GM19043 (cell line): ENCODE measurements around the gene IRF9.
"Not testable (repeated sequence)": the region's sequence is repeated elsewhere in the genome, so short reads cannot be mapped to it uniquely, and the experiment has no call there.

Experiments used
- ATAC-seq: cut with Tn5 transposase; IDR thresholded peaks from one replicate; pipeline ENCODE4 v1.9.1; 2021; ENCODE audit warnings: low read depth; ENCODE audit not compliant: unreplicated experiment

Gene IRF9

DNA sequence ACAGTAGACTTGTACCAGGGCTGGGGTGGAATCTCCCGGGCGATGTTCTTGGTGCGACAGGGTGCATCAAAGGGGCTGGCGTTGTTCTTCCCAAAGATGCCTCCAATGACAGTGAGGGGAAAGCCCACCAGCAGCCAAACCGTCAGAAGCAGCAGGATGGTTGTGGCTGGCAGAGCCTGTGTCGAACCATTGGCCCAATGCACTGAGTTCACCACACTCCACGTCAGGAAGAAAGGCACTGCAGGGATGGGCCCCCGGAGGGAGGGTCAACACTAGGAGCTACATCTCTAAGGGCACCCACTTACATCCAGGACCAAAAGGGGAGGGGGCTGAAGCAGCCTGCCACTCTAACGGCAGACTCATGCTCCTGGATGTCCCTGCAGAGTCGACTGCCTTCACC is 29.4 kb downstream of the IRF9 start:
- ATAC-seq, result no peak

DNA sequence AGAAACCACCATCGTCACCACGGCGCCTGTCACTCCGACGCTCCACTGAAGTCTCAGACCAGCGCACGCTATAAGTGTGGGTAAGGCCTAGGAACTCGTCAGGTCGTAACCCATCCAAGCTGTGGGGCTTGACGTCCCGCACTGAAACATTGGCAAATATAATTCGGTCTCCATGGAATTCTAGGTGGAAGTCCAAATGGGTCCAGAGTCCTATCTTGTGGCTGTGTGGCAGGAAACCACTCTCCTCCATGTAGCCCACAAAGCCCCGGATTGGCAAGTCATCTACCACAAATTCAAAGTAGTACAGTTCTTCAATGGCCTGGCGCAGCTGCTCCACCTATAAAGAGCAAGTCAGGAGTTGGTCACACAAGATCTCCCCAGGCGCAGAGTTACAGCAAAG is 31.9 kb downstream of the IRF9 start:
- no peak for ATAC-seq

DNA sequence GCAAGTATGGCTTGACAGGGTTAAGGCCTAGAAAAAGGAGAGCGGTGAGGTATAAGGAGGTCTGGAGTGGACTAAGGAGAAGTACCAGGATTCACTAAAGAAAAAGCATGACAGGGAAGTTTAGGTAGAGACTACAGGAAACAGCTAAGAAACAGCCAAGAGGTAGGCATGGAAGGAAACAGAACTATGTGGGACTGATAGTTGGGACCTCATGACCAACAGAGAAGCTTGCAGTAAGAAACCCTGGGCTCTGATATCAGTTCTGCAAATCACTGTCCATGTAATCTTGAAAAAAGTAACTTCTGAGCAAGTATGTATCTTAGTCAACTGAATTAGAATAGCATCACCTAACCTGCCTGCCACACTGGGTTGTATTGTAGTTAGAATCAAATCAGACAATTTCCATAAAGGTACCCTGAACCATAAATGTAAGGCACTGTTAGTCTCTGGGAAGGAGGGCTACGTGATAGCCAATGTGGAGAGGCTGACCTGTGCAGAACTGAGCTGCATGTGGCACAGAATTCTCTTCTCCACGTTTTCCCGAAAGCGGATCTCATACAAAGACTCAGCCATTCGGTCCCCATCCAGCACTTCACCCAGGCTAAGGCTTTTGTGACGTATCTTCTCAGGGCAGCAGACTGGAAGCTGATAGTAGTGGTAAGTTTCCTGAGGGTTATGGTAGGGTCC is 33.3 kb downstream of the IRF9 start:
- ATAC-seq, result no peak

DNA sequence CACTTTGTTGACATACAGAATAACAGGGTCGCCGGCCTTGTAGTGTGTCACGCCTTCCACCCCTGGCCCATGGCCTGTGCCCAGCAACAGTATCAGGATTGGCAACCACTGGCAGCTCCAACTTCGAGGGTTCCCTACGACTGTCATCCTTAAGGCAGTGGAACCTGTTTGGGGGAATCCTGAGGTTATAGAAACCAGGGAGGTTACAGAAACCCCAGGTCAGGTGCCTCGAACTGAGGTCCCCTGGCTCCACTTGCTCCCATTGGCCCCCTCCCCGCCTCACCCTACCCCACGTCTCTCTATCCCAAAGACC is 33.8 kb downstream of the IRF9 start:
- ATAC-seq, result no peak

DNA sequence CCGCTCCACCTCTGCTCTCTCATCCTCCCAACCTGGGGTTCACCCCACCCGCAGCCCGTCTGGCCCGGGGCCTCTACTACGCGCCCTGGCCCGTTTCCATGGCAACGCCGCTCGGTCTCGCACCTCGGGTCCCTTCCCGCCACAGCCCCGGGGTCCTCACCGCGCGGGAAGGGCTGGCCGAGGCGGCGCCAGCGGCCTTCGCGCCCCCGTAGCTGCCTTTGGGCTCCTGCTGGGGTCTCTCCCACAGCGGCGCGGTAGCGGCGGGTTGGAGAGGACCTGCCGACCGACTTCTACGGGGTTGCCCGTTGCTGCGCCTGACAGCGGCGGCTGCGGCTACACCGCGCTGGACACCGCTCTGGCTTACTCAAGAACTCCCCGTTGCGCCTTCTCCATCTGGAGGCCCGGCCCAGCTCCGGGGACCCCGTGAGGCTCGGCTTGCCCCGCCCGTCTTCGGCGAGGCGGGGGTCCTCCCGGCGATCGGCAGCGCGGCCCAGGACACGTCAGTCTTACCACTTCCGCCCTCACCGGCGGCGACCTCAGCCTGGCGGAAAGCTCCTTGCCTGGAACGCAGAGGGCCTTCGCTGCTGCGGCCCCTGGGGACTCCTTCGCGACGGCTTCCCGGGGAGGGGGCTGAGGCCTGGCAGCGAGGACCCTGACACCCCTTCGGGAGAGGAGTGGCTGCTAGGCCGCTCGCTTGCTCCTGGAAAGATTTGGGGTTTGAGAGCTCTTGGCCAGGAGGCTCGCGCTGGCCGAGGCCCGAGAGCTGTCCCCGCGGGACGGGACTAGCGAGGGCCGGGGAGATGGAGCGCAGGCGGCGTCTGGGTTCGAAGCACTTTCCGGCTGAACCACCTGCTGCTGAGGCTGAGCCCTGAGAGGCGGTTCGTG is 34.4 kb downstream of the IRF9 start, which contains the start of gene TM9SF1:
TSS of gene TM9SF1 (minus strand) at position 256 of the 885 bp plus-strand sequence. CDS start 422 bp downstream, outside the sequence.
- peak; percentile 85 for ATAC-seq

DNA sequence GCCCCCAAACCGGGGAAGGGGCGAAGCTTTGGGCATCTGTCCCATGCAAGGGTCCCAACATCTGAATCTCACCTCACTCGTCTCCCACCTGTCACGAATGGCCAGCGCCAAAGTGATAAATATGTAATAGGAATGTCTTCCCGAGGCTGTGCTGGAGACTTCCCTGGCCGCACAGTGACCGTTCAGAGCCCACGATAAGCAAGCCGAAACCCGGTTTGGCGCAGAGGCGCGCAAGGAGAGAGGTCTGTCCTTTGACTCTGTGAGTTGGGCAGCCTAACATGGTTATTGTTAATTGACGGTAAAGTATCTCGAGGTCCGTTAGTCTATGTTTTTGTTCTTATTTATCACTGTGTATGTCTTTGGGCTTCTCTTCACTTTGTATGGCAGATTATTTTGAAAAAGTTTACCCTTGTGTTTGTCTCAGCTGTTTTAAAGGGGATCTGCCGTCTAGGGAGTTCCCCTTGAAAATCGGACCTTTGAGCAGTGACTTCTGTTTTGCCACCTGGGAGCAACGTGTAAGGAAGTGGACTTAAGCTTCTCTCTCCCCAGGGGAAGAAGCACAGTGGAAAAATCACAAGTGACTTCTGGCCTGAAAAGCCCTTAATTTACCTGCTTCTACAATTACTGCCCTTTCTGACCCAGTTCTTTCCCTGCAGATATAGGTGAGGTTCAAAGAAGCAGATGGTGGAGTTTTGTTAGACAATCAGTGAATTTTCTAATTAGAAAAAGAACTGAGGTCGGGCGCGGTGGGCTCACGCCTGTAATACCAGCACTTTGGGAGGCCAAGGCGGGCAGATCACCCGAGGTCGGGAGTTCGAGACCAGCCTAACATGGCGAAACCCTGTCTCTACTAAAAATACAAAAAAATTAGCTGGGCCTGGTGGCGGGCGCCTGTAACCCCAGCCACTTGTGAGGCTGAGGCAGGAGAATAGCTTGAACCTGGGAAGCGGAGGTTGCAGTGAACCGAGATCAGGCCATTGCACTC is 35.3 kb downstream of the IRF9 start:
- no peak for ATAC-seq

DNA sequence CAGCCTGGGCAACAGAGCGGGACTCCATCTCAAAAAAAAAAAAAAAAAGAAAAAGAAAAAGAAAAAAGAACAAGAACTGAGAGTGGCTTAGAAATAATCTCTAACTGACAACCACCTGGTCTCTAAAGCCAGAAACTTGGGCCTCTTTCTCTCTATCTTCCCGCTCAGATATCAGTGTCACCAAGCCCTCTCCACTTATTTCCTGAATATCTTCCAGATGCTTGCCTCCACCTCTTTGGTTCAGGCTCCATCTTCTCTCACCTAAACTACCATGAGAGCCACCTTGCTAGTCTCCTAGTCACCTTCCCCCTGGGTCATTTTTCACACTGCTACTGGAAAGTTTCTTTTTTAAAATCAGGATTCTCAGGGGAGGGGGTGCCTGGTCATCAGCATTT is 36.0 kb downstream of the IRF9 start:
- no peak for ATAC-seq

DNA sequence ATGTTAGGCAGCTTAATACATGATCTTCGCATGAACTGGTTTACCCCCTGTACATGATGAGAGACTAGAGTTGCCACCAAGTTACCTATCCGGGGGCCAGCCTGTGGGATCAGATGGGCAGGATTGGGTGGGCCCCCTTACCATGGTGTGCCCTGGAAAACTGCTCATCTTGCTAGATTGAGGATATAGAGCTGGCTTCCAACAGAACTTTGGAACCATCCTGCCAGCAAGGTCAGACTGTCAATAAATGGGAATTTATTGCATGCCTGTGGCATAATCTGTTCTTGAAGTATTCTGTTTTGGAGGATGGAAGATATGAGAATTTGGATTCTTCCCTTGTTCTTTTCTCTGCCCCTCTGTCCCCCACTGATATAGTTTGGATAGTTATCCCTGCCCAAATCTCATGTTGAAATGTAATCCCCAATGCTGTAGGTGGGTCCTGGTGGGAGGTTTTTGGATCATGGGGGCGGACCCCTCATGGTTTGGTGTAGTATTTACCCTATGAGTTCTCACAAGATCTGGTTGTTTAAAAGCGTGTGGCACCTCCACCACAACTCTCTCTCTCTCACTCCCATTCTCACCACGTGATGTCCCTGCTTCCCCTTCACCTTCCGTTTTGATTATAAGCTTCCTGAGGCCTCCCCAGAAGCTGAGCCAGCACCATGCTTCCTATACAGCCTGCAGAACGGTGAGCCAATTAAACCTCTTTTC is 37.9 kb downstream of the IRF9 start:
- ATAC-seq, result no peak

DNA sequence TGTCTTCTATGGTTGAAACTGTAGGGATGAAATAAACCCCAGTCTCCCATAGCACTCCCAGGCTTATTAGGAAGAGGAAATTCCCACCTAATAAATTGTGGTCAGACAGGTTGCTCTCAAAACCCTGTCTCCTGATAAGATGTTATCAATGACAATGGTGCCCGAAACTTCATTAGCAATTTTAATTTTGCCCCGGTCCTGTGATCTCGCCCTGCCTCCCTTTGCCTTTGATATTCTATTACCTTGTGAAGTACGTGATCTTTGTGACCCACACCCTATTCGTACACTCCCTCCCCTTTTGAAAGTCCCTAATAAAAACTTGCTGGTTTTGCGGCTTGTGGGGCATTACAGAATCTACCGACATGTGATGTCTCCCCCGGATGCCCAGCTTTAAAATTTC is 41.5 kb downstream of the IRF9 start:
- not testable (repeated sequence) for ATAC-seq

DNA sequence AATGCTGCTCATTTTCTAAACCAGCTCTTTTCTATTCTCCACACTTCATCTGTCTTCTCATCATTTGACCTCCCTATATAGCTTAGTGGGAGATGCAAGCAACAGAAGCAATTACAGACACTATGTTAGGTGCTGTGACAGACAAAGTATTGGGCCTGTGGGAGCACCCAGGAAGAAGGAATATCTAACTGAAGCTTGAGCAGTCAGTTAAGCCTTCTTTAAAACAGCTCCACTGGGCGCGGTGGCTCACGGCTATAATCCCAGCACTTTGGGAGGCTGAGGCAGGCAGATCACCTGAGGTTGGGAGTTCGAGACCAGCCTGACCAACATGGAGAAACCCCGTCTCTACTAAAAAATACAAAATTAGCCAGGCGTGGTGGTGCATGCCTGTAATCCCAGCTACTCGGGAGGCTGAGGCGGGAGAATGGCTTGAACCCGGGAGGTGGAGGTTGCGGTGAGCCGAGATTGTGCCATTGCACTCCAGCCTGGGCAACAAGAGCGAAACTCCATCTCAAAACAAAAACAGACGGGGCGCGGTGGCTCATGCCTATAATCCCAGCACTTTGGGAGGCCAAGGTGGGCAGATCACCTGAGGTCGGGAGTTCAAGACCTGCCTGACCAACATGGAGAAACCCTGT is 42.3 kb downstream of the IRF9 start:
- ATAC-seq, result not testable (repeated sequence)

DNA sequence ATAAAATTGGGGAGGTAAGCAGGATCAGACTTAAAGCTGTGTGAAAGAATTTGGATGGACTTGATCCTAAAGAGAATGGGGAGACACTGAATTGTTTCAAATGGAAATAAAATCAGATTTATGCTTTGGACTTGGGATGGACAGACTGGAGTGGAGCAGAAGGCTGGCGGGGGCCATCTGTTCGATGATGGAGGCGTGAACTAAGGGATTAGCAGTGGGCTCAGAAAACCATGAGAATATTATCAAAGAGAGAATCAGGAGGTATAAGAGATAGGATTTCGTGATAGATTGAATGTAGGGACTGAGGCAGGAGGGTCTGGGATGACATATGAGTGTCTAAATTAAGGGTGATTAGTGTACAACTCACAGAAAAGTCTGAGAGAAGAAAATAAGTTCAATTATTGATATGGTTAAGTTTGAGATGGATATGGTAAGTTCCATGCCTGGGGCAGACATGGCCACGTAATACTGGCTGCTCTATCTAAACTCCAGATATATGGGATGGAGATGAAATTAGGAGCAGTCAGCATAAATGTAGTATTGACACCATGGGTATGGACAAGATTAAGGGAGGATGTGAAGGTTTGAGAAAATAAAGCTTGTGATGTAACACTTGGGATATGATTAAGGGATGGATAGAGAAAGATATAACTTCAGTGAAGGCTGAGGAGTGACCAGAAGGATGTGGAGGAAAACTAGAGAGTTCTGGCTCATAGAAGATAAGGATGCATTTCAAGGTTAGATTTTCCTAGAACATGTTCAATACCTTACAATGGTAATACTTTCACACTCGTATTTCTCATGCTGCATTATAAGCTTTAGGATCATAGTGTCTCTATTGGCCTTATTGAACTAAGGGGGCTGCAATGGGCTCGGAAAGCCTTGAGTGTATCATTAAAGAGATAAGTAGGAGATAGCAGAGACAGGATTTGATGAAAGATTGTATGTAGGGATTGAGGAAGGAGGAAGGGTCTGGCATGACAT is 43.4 kb downstream of the IRF9 start:
- no peak for ATAC-seq

DNA sequence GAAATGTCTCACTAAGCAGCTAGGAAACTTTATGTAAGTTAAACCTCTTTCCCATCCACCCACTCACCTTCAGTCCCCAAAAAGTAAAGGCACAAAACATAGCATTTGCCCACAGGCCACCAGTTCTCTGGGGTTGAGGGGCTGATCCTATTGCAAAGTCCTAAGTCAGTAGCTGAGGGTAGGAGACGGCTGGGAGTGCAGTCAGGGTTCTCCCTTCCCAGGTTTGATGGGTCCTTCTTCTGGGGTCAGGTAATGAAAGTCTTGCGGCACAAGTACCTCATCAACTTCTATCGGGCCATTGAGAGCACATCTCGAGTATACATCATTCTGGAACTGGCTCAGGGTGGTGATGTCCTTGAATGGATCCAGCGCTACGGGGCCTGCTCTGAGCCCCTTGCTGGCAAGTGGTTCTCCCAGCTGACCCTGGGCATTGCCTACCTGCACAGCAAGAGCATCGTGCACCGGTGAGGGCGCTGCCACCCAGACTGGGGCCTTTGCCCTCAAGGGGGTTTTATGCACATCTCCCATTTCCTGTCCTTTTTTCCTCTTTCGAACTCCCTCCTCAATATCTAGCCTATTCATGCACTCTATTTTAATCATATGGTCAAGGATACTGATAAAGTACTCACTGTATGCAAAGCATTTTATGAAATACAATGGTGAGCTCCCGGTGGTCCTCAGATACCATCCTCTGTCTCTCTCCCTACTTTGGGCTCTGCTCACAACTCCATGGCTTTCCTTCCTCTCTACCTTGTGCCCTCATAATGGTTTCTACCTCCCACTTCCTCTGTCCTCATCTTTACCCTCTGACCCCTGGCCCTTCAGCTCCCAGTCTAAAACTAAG is 45.4 kb downstream of the IRF9 start:
- no peak for ATAC-seq

DNA sequence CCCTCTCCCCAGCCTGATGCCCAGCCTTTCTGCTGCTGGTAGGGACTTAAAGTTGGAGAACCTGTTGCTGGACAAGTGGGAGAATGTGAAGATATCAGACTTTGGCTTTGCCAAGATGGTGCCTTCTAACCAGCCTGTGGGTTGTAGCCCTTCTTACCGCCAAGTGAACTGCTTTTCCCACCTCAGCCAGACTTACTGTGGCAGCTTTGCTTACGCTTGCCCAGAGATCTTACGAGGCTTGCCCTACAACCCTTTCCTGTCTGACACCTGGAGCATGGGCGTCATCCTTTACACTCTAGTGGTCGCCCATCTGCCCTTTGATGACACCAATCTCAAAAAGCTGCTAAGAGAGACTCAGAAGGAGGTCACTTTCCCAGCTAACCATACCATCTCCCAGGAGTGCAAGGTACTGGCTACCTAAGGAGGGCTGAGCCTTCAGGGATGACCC is 46.1 kb downstream of the IRF9 start:
- no peak for ATAC-seq

DNA sequence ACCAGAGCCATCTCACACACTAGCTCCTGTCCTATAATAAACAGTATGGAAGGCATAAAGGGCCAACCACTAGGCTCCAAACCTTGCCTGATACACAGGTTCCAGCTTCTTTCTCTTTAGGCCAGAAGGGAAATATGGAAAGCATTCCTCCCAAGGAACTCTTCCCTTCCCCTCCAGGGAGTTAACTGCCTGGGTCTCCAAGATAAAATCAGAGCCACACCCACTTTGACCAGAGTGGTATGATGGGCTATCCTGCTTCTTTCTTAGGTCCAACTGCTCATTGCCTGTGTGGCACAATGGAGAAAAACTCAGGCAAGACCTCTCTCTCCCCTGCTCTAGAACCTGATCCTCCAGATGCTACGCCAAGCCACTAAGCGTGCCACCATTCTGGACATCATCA is 46.6 kb downstream of the IRF9 start:
- no peak for ATAC-seq

DNA sequence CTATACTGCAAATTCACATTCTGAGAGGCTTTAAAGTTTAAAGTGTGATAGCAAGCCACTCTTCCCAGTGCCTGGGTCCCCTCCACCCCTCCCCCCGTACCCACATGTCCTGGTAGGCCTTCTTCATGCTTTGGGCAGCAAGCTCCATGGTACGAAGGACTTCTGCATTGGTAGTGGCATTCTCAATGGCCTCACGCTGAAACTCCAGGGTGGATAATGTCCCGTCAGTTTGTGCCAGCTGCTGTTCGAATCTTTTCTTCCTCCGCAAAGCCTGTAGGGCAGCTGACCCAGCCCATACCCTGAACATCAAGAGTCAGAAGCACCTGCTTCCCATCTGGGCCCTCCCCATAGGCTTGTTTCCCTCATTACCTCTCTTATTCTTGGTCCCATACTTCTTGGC is 50.2 kb downstream of the IRF9 start:
- no peak for ATAC-seq

DNA sequence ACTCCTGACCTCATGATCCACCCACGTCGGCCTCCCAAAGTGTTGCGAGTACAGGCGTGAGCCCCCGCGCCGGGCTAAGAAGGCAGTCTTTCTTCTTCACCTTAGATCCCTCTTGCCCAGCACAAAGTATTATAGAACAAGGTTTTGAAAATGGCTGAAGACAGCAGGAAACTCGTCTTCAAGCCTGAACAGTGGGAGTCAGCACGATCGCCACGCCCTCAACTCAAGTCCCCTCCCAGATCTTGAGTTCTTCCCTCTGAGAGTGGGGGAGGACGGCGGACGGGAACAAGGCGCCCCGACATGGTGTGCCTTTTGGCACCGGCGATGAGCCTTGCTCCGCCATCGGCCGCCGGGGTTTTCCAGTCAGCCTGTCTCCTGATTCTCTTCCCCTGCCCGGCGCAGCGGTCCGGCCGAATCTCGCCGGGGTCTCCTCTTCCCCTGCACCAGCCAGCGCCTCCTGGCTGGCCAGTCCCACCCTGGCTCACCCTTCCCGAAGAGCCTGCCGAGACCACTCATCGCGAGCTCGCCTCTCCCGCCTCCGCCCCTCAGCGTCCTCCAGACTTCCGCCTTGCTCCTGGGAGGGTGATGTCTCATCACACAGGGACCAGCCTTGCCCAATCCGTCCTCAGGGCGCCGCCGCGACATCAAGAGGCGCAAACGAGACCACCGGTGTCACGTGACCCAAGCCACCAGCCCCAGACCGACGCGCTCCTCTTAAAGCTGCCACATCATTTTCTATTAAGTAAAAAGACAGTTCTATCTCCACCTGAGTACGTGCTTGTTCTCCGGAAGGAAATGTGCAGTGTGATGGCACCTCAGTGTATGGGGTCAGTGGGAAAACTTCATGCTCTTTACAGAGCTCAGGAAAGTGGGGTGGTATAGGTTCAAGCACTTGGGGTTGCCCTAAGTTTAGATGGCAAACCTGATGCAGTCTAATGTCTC is 52.1 kb downstream of the IRF9 start, which contains the start of gene CHMP4A:
TSS of gene CHMP4A (minus strand) at position 565 of the 942 bp plus-strand sequence. CDS start at position 516, 49 bp downstream.
- ATAC-seq, result peak; percentile 71
